Measurements from ENCODE around the gene ZNF43.
"Not testable (repeated sequence)": the region's sequence is repeated elsewhere in the genome, so short reads cannot be mapped to it uniquely, and the experiment has no call there.

GRCh38 chr19:21761547-21761946, 74.4 kb downstream of the ZNF43 start:
- TF ChIP-seq CTCF, POLR2A (IDR thresholded peaks at IDR 0.05): not testable (repeated sequence)

Data from right lobe of liver (tissue), 4 donors.